Medulla oblongata (tissue), 1 donor: Measurements from ENCODE around the gene C1QC.

ENCODE experiments used
- DNase-seq: peaks from one replicate; pipeline ENCODE4 v3.0.0-alpha.2; 2015; ENCODE audit errors: extremely low spot score

C1QC gene

DNA sequence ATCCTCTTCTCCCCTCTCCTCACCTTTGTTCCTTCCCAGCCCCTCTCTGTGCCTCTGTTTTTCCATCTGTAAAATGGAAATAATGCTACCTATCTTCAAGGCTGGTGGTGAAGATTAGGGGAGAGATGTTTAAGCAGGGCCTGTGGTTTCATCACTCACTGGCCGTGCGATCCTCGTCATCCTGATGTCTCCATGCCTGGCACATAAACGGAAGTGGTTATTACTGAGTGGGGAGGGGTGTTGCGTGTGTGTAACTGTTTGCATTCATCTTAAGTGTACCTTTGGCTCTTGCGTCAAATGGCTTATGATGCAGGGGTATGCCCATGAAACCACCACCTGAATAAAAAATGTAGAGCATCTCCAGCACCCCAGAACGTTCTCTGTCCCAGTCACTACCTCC is 24.2 kb upstream of the C1QC start:
- DNase-seq = no peak

DNA sequence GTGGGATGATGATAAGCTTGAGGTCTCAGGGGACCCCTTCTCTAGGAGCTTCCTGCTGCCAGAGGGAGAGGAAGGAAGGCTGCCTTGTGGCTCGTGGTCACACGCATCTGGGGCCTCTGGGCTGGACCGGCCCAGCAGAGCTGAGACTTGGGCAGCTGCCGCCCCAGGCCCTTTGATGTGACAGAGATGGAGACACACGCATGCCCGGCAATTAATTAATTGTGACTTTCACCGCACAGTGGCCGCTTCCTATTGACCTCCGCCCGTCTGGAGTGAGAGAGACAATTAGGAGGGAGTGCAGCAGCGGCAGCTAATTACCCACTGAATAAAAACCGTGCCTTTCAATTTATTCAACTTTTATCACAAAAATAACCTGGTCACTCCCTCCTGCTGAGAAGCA is 23.6 kb upstream of the C1QC start:
- DNase-seq = no peak

DNA sequence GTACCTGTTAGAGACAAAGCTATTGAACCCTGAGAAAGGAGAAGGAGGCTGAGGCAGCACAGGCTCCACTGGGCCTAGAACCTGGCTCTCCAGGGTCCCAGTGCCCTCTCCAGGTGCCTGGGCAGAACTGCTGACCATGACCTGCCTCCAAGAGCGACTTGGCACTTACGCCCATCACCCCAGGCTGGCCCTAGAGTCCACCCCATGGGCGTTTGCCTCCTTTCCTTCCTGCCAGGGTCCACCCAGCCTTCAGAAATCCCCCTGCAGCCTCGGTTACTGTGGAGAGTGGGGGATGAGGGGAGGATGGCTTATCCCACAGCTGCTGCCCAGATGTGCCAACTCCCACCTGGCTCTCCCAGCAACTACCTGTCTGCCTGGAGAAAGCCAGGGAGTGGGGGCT is 21.7 kb upstream of the C1QC start:
- no peak for DNase-seq

DNA sequence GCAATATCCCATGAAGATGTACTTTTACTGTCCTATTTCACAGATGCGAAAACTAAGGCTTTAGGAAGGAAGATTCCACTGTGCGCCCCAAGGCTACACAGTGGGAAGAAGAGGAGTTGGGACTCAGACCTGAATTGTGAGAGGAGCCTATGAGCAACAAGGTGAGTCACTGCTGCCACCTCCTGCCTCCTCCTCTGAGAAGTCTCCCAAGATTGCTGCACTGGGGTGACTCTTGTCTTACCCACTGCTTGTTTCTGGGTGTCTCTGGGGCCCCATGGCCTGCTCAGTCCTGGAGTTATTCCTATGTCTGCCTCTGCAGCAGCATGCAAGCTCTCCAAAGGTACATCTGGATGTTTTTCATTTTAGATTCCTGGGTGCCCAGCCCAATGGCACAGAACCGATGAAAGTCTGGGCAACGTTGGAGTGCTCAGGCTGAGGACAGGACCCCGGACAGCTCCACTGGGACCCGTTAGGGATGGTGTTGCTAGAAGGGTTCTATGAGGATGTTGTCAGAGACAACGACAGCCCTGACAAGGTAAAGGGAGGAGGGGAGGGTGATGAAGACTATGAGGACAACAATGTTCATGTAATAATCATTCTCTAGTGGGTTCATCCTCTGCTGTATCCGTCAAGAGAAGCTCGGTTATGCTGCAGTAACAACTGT is 18.0 kb upstream of the C1QC start:
- DNase-seq = no peak

DNA sequence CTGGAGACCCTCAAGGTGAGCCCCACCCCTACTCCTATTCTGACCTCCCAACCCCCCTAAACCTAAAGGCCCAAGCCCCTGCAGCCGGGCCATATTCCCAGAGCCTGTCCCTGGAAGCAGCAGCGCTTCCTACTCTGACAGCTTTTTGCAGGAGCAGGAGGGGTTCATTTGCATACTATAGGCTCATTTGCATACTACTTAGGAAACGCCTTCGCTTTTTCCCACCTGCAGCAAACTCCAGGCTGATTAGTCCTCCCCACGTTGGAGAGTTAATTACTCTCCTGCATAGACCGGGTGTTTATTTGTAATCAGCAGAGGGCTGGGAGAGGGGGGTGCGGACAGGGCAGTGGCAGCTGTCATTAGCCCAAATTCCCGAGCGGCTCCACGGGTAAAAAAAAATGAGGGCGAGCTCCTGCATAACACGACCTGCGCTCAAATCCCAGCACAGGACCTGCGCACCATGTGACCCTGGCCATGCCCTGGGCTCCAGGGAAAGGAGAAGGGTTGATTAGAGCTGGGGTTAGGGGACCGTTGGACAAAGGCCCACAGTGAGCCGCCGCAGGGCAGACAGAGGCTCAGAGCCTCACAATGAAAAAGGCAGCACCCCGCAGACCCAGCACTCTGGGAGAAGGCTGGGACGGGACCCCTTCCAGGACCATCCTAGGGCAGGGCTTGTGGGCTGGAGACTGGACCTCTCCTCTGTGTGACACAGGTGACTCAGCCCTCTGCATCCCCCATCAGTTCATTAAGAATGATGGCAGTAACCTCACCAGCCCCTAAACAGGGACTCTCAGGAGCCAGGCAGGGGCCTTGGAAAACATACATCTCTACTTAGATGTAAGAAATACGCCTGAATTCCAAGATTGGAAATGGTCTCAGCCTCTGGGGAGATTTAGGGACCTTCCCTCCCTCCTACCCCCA is 16.9 kb upstream of the C1QC start:
- DNase-seq = no peak

DNA sequence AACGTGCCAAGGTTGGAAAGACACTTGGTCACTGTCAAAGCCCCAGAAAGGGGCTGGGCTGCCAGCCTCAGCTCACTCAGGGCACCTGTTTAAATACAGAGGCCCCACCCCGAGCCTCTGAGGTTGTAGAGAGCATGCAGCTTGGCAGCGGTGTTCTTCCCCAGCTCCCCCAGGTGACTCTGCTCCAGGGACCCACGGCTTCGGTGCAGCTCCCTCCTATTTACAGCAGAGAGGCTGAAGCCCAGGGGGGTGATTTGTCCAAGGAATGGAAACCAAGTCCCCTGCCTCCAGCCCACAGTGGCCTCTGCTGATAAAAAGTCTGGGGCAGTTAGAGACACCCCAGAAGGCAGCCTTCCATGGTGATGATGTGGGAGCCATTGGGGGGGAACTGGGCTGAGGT is 16.1 kb upstream of the C1QC start:
- DNase-seq = no peak

DNA sequence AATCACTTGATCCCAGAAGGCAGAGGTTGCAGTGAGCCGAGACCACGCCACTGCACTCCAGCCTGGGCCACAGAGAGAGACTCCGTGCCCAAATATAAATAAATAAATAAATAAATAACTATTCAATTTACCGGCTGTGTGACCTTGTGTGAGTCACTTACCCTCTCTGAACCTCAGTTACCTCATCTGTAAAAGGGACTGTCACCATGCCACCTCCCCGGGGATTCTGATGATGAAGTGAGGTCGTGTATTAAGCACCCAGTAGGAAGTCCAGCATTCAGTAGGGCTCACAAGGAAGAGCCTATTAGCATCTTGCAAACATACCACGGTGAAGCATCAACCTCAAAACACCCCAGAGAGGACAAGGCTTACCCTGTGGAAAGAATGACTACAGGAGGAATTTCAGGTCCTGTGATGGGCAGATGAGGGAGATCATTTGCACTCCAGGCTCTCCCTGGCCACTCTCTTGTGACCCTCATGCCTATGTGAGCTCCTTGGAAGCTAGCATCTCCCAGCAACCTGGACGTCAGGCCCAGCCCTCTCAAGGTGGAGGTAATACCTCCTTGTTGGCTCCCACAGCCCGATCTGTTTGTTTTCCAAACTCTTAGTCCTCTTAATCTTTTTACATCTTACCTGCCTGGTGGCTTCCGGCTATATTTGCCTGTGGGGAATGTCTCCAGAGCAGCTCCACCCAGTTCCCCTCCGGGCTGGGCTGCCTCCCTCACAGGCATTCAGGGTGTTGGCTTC is 14.6 kb upstream of the C1QC start:
- DNase-seq = no peak

DNA sequence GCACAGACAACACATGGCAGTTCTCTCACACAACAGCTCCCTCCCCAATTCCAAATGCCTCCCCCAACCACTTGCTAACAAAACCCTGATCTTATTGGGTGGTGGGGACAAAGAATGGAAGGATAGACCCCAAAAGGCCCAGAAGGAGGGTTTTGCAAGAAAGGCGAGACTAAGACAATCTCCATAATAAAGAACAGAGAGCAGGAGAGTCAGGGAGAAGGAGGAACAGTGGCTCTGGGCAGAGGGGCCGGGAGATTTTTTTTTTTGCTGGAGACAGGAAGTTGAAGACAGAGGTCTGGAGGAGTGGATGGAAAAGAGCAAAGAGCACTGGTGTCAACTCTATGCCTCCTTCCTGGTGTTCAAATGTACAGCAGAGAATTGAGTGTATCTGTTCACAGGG is 13.5 kb upstream of the C1QC start:
- DNase-seq = no peak

DNA sequence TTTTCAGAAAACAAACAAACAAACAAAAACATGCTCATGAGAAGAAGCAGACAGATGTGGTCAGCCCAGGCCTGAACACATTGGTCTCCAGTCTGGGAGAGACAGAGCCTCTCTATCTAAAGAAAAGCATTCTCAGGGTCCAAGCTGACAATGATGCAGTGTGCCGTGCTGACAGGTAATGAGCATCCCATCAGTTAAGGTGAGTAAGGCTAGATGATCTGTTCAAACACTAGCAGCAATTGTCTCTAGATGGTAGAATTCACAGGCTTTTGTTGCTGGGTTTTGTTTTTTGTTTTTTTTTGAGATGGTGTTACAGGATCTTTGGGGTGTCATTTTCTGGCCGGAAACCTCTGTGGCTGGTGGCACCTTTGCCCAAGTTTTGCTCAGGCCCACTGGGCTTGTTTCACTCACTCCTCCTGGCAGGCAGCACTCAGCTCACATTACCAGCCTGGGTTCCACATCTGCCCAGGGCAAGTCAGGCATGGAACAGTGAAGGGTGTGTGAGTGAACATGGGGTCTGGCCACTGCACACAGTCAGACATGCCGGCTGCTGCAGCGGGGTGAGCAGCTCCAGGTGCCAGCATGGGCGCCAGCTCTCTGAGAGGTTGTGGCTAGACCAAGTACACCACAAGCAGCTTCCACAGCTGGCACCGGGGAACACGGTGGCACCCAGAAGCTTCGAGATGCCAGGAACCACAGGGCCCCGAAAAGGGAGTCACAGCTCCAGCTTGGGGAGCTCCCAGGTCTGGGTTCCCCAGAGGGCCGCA is 9.6 kb upstream of the C1QC start:
- DNase-seq = no peak

DNA sequence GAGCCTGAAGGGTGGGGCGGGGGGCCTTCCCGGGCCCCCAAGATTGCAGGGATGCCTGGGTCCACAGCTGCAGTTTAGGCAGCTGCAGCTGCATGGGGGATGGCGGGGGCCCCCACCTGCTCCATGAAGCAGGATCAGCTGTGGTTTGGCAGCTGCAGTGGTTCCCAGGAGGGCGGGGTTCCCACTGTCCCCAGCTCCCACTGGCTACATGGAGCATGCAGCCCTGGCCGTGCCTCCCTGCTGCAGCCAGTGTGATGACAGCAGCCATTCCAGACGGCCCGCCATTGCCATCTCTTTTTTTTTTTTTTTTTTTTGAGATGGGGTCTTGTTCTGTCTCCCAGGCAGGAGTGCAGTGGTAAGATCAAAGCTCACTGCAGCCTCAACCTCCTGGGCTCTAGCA is 8.0 kb upstream of the C1QC start:
- no peak for DNase-seq

DNA sequence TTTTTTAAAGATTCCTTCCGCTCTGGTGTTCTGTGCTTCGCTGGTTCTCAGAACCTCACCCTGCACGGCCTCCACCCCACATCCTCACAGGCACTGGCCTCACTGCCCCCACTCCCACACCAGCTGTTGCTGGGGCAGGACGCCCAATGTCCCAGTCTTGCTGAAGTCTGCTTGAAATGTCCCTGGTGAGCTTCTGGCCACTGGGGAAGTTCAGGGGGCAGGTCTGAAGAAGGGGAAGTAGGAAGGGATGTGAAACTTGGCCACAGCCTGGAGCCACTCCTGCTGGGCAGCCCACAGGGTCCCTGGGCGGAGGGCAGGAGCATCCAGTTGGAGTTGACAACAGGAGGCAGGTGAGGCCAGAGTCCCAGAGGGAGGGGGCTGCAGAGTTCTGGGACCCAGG is 7.1 kb upstream of the C1QC start, which contains the start of gene C1QA:
Gene C1QA, plus strand, starts transcription at position 276 of the 400 bp plus-strand sequence. CDS start 989 bp downstream, outside the sequence.
- peak; percentile 84 for DNase-seq

DNA sequence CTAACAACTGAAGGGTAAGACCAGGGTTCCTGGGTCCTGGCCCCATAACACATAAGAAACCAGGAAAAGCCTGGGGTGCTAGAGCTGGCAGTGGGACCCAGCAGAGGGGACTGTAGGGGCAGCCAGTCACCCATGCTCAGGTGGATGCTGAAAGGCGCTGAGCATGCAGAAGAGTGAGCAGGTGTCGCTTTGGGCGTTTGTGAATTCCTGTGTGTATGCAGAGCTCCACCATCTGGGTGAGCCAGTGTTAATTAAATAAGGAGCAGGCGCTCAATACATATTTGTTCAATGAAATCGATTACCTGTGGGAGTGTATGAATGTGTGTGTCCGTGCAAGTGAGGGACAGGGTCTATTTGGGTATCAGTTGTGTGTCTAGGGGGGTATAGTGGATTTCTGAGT is 6.5 kb upstream of the C1QC start:
- no peak for DNase-seq

DNA sequence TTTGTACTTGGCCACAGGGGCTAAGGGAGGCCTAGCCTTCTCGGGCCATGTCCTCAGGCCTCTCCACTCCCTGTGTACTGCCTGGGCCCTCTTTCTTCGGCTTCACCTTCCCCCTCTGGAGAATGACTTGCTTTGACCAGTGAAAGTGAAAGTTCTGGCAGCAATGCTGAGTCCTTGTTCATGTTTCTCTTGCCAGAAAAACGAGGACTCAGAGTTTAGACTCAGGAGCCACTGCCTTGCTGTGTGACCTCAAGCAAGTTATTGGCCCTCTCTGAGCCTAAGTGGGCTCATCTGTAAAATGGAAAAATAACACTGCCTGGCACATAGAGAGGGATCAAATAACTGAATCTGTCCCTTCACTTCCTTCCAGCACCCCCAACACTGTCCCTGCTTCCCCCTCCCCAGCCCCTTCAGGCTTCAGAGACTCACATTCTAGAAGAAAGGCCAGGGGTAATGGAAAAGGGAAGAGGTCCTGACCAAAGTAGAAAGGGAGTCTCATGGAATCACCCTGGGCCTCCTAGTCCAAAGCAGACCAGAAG is 5.5 kb upstream of the C1QC start:
- no peak for DNase-seq

DNA sequence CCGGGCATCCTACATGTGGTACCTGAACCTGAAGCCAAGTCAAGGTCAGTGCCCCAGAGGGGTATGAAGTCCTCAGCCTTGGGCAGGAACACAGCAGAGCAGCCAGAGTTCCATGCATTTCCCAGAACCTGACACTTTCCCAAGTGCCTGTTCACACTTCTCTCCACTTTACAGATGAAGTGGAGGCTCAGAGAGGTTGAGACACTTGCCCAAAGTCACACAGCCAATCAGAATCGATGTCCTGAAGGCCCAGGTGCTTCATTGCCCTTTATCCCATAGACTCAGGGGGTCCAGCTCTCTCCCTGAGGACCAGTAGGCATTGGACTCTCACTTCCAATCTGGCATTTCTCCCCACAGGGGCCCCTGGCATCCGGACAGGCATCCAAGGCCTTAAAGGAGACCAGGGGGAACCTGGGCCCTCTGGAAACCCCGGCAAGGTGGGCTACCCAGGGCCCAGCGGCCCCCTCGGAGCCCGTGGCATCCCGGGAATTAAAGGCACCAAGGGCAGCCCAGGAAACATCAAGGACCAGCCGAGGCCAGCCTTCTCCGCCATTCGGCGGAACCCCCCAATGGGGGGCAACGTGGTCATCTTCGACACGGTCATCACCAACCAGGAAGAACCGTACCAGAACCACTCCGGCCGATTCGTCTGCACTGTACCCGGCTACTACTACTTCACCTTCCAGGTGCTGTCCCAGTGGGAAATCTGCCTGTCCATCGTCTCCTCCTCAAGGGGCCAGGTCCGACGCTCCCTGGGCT is 4.8 kb upstream of the C1QC start:
- no peak for DNase-seq

DNA sequence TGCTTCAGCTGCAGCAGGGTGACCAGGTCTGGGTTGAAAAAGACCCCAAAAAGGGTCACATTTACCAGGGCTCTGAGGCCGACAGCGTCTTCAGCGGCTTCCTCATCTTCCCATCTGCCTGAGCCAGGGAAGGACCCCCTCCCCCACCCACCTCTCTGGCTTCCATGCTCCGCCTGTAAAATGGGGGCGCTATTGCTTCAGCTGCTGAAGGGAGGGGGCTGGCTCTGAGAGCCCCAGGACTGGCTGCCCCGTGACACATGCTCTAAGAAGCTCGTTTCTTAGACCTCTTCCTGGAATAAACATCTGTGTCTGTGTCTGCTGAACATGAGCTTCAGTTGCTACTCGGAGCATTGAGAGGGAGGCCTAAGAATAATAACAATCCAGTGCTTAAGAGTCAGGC is 4.1 kb upstream of the C1QC start:
- DNase-seq = no peak

DNA sequence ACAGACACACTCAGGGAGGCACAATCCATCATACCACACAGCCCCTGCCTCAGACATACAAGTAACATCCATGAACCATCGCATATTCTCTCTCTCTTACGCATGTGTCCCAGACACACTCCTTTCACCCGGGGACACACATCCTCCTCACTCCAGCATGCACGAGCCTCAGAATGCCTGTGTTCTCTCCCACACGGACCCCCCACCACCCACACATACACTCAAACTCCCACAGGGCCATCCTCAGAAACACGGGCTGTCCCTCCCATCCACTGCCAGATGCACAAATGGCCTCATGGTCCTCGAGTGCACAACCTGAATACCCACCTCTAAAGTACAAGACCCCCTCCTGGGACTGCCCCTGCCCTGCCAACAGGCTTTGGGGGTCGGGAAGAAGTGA is 2.2 kb upstream of the C1QC start:
- no peak for DNase-seq

DNA sequence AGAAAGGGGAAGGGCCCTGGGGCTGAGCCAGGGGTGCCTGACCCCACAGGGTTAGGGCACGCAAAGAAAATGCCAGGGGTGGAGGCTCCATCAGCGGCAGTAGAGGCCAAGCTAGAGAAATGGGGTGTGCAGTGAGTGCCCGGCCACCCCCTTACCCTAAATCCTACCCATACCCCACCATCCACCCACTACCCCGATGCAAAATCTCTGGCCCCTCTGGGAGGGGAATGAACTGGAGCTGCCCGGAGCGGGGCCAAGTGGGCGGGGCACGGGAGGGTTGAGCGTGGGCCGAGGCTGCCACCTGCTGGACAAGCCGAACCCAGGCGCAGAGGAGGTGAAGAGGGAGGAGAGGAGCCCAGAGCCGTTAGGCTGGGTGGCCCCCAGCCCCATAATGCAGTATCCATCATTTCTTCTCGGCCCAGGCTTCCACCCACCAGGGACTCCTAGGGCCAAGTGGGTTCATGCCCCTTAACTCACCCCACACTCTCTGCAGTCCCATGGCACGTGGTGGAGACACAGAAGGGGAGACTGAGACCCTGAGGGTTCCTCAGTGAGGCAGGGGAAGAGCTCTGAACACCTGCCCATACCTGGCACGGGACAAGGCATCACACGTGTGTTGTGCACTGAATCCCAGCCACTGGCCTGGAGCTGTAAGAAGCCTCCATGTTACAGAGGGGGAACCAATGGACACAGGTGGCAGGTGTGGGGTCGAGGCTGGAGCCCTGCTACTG is 1.4 kb upstream of the C1QC start:
- peak; percentile 79 for DNase-seq

DNA sequence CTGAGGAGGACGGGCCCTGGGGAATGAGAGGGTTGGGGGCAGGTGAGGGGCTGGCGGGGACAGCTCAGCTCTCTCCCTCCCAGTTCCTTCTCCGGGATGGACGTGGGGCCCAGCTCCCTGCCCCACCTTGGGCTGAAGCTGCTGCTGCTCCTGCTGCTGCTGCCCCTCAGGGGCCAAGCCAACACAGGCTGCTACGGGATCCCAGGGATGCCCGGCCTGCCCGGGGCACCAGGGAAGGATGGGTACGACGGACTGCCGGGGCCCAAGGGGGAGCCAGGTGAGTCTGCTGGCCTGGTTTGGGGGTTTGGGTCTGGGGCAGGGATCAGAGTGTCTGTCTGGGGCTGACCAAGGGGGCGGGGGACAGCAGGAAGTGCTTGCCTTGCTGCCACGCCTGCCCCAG is 495 bp downstream of the C1QC start:
- no peak for DNase-seq

DNA sequence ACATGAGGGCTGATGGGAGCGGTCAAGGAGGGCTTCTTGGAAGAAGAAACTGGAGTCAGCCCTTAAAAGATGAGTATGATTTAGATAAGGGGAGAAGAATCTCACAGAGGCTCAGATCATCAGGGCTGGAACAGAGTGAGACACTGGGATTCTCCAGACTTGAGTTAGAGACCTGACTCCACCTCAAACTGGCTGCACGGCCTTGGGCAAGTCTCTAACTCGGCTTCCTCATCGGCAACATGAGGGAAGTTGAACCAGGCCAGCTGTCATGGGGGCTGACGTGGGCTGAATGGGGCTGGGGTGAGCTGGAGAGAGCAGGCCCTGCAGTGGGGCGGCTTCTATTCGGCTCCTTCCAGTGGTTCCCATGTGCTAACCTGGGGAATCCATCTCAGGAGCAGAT is 2.5 kb downstream of the C1QC start:
- peak; percentile 29 for DNase-seq

DNA sequence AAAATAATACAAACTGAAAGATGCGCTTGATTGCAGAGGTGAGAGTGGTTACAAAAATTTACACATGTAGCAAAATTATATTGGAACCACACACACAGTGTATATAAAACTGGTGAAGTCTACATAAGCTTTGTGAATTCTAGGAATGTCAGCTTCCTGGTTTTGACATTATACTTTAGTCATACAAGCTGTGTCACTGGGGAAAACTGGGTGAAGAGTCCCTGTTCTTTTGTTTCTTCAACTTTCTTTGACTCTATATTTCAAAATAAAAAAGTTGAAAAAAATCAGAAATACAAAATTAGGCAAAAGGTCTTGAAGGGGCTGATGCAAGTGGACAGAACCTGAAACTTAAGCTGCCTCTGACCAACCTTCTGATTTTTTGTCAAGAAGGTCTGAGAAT is 3.0 kb downstream of the C1QC start:
- no peak for DNase-seq
